Measurements from ENCODE around the gene EXOC4. TPM values are rescaled to one million over a fixed set of nuclear protein-coding genes. Genes with fewer than 3 reads are reported as not detected.

EXOC4 gene
- total and polyA plus RNA-seq, 9 donors, result 26.8 to 80.5 (median 70.7) TPM

DNA sequence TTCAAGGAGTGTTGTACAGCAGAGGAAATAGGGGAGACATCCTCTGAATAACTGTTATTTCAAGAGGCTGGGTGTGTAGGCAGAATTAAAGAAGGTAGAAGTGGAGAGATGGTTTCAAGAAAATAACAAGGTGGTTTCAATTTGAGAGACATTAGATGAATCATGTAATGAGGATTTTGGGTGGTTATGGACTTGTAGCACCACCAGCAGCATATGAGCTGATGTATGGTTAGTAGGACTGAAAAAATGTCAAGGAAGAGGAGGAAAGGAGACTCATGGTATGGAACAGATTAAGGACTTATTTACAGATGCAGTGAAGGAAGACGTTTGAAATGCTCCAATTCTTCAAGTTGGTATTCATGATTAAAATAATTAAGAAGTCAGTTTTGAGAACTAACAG is 166.2 kb downstream of the EXOC4 start:
- TF ChIP-seq, protein P1, sequence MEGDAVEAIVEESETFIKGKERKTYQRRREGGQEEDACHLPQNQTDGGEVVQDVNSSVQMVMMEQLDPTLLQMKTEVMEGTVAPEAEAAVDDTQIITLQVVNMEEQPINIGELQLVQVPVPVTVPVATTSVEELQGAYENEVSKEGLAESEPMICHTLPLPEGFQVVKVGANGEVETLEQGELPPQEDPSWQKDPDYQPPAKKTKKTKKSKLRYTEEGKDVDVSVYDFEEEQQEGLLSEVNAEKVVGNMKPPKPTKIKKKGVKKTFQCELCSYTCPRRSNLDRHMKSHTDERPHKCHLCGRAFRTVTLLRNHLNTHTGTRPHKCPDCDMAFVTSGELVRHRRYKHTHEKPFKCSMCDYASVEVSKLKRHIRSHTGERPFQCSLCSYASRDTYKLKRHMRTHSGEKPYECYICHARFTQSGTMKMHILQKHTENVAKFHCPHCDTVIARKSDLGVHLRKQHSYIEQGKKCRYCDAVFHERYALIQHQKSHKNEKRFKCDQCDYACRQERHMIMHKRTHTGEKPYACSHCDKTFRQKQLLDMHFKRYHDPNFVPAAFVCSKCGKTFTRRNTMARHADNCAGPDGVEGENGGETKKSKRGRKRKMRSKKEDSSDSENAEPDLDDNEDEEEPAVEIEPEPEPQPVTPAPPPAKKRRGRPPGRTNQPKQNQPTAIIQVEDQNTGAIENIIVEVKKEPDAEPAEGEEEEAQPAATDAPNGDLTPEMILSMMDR (IDR thresholded peaks at IDR 0.05), result no peak
- TF ChIP-seq EP300 (IDR thresholded peaks at IDR 0.05) (no peak), POLR2A (IDR thresholded peaks at IDR 0.05) (no peak)
- no peak overlapping the region for H3K27ac ChIP-seq
- H3K36me3 ChIP-seq, result no peaks in the 10 kb centered on the region
- H3K9me3 ChIP-seq, result no peaks in the 10 kb centered on the region
- no peak for DNase-seq
- no peaks in the 10 kb centered on the region for H3K4me1 ChIP-seq (ENCODE audit: insufficient read depth)
- H3K4me3 ChIP-seq, result no peak overlapping the region
- intact Hi-C loops (cut with DNase I), result no loop called here
- H3K27me3 ChIP-seq, result no peaks in the 10 kb centered on the region
- 54 to 66% (median 63%) methylated on average over 1 of the region's 1 CpG for WGBS, 3 donors

DNA sequence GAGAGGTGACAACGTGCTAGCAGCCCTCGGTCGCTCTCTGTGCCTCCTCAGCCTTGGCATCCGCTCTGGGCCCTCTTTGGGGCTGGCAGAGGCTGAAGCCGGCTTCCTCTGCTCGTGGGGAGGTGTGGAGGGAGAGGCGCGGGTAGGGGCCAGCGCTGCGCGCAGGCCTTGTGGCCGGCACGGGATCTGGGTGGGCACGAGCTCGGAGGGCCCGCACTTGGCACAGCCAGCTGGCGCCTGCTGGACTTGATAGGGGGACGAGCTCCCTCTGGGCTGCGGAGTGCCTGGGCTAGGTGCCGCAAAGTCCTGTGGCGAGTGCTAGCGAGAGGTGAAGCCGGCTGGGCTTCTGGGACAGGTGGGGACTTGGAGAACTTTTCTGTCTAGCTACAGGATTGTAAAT is 170.7 kb downstream of the EXOC4 start:
- no peaks in the 10 kb centered on the region for H3K36me3 ChIP-seq
- H3K9me3 ChIP-seq, result no peaks in the 10 kb centered on the region
- no peak overlapping the region for H3K27ac ChIP-seq
- no peak for DNase-seq
- no peak overlapping the region for H3K4me3 ChIP-seq
- 89 to 98% (median 94%) methylated on average over 23 of the region's 23 CpGs for WGBS, 3 donors
- H3K27me3 ChIP-seq, result no peaks in the 10 kb centered on the region
- intact Hi-C loops (cut with DNase I), result no loop called here
- TF ChIP-seq, protein P1 (IDR thresholded peaks at IDR 0.05), result no peak
- no peak for TF ChIP-seq POLR2A (IDR thresholded peaks at IDR 0.05)
- no peak for TF ChIP-seq EP300 (IDR thresholded peaks at IDR 0.05)
- no peaks in the 10 kb centered on the region for H3K4me1 ChIP-seq (ENCODE audit: insufficient read depth)

DNA sequence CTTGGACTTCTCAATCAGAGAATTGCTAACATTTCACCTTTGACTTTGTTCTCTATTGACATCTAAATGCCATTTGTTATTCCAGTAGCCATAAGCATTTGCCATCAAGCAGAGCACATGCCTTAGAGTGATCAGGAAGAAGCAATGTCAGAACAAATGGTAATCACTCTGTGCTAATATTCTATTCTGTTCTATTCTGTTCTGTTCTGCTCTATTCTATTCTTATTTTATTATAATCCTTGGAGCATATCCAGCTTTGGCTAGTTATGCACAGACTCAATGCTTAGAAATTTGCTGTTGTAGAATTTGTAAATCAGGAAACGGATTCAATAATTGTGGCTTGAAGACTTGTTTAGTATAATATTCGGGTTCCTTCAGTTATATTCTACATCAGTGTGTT is 175.4 kb downstream of the EXOC4 start:
- TF ChIP-seq POLR2A (IDR thresholded peaks at IDR 0.05) (no peak), EP300 (IDR thresholded peaks at IDR 0.05) (no peak)
- TF ChIP-seq, protein P1 (IDR thresholded peaks at IDR 0.05), result no peak
- no peak for DNase-seq
- peaks cover 1% of the 10 kb centered on the region for H3K4me1 ChIP-seq (ENCODE audit: insufficient read depth)
- no peak overlapping the region for H3K27ac ChIP-seq
- intact Hi-C loops (cut with DNase I), result no loop called here
- no peaks in the 10 kb centered on the region for H3K27me3 ChIP-seq
- no peaks in the 10 kb centered on the region for H3K9me3 ChIP-seq
- no peak overlapping the region for H3K4me3 ChIP-seq
- H3K36me3 ChIP-seq, result no peaks in the 10 kb centered on the region
- 90 to 95% (median 91%) methylated on average over 2 of the region's 2 CpGs for WGBS, 3 donors

DNA sequence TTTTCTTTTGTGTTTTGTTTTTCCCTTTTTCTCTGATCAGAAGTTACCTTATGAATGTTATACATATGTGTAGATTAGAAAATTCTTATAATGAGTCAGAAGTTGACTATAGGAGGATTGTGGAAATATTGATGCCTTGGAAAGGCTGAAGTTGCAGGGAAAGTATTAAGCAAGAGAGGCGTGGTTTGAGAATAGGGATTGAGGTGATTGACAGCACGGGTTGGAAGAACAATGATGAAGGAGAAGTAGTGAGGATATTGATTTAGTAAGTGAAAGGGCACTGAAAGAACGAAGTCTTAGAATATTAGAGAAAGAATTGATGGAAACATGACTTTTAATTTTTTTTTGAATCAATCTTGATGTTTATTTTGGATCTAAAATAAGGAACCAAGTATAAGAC is 176.0 kb downstream of the EXOC4 start:
- WGBS, 3 donors, result 95 to 97% (median 96%) methylated on average over 3 of the region's 3 CpGs
- intact Hi-C loops (cut with DNase I), result no loop called here

More for the DNA sequence above, 176.0 kb downstream of the EXOC4 start:
- Histone ChIP-seq H3K27me3 (no peaks in the 10 kb centered on the region), H3K27ac (no peak overlapping the region), H3K4me1 (ENCODE audit: insufficient read depth) (peaks cover 3% of the 10 kb centered on the region), H3K9me3 (no peaks in the 10 kb centered on the region), H3K36me3 (no peaks in the 10 kb centered on the region), H3K4me3 (no peak overlapping the region)
- no peak for DNase-seq
- TF ChIP-seq EP300 (IDR thresholded peaks at IDR 0.05) (no peak), POLR2A (IDR thresholded peaks at IDR 0.05) (no peak)
- TF ChIP-seq, protein P1 (IDR thresholded peaks at IDR 0.05), result no peak

All from ovary (tissue), 9 donors.